ENCODE measurements around the gene TOGARAM2.

Gene TOGARAM2

GRCh38 chr2:29022679-29023078 is 41.6 kb downstream of the TOGARAM2 start:
- TF ChIP-seq JUND (IDR thresholded peaks at IDR 0.05; ENCODE audit: low read depth), result no peak
- DNase-seq (ENCODE audit: low read depth in 1 of 2, low spot score in 1 of 2), result no peak
- in situ Hi-C loops (cut with HindIII; ENCODE audit: low pct_unique_long_range_greater_than_20kb, low sequenced_read_pairs), result no loop called here

- no peak for TF ChIP-seq JUND (IDR thresholded peaks at IDR 0.05; ENCODE audit: low read depth)
- DNase-seq (ENCODE audit: low read depth in 1 of 2, low spot score in 1 of 2), result no peak
- in situ Hi-C loops (cut with HindIII; ENCODE audit: low pct_unique_long_range_greater_than_20kb, low sequenced_read_pairs), result no loop called here
These were observed 42.1 kb downstream of the TOGARAM2 start for GRCh38 chr2:29023188-29023587.

- no peak for TF ChIP-seq JUND (IDR thresholded peaks at IDR 0.05; ENCODE audit: low read depth)
These were observed 43.9 kb downstream of the TOGARAM2 start for GRCh38 chr2:29024882-29025430.

GRCh38 chr2:29025711-29026110 is 44.6 kb downstream of the TOGARAM2 start:
- DNase-seq (ENCODE audit: low read depth in 1 of 2, low spot score in 1 of 2), result no peak
- TF ChIP-seq JUND (IDR thresholded peaks at IDR 0.05; ENCODE audit: low read depth), result no peak
- in situ Hi-C loops (cut with HindIII; ENCODE audit: low pct_unique_long_range_greater_than_20kb, low sequenced_read_pairs), result no loop called here

More at GRCh38 chr2:29024882-29025430, 43.9 kb downstream of the TOGARAM2 start:
- in situ Hi-C loops (cut with HindIII; ENCODE audit: low pct_unique_long_range_greater_than_20kb, low sequenced_read_pairs), result no loop called here
- peak in 1 of 2 experiments; percentile 47 for DNase-seq (ENCODE audit: low read depth in 1 of 2, low spot score in 1 of 2)

GRCh38 chr2:29031046-29031445 is 49.9 kb downstream of the TOGARAM2 start:
- in situ Hi-C loops (cut with HindIII; ENCODE audit: low pct_unique_long_range_greater_than_20kb, low sequenced_read_pairs), result no loop called here
- no peak for TF ChIP-seq JUND (IDR thresholded peaks at IDR 0.05; ENCODE audit: low read depth)
- DNase-seq (ENCODE audit: low read depth in 1 of 2, low spot score in 1 of 2), result no peak

- no peak for TF ChIP-seq JUND (IDR thresholded peaks at IDR 0.05; ENCODE audit: low read depth)
- no peak for DNase-seq (ENCODE audit: low read depth in 1 of 2, low spot score in 1 of 2)
- in situ Hi-C loops (cut with HindIII; ENCODE audit: low pct_unique_long_range_greater_than_20kb, low sequenced_read_pairs), result no loop called here
These were observed 51.1 kb downstream of the TOGARAM2 start for GRCh38 chr2:29032189-29032588.

GRCh38 chr2:29033172-29033571 is 52.1 kb downstream of the TOGARAM2 start:
- in situ Hi-C loops (cut with HindIII; ENCODE audit: low pct_unique_long_range_greater_than_20kb, low sequenced_read_pairs), result no loop called here
- peak; percentile 41 to 80 for DNase-seq (ENCODE audit: low read depth in 1 of 2, low spot score in 1 of 2)

GRCh38 chr2:29033656-29034055 is 52.6 kb downstream of the TOGARAM2 start:
- DNase-seq (ENCODE audit: low read depth in 1 of 2, low spot score in 1 of 2), result peak in 1 of 2 experiments; percentile 12
- TF ChIP-seq JUND (IDR thresholded peaks at IDR 0.05; ENCODE audit: low read depth), result no peak
- in situ Hi-C loops (cut with HindIII; ENCODE audit: low pct_unique_long_range_greater_than_20kb, low sequenced_read_pairs), result no loop called here

More at GRCh38 chr2:29033172-29033571, 52.1 kb downstream of the TOGARAM2 start:
- no peak for TF ChIP-seq JUND (IDR thresholded peaks at IDR 0.05; ENCODE audit: low read depth)

GRCh38 chr2:29035016-29035745 is 54.1 kb downstream of the TOGARAM2 start:
- no peak for DNase-seq (ENCODE audit: low read depth in 1 of 2, low spot score in 1 of 2)
- no peak for TF ChIP-seq JUND (IDR thresholded peaks at IDR 0.05; ENCODE audit: low read depth)
- in situ Hi-C loops (cut with HindIII; ENCODE audit: low pct_unique_long_range_greater_than_20kb, low sequenced_read_pairs), result no loop called here

- no peak for DNase-seq (ENCODE audit: low read depth in 1 of 2, low spot score in 1 of 2)
- in situ Hi-C loops (cut with HindIII; ENCODE audit: low pct_unique_long_range_greater_than_20kb, low sequenced_read_pairs), result no loop called here
- no peak for TF ChIP-seq JUND (IDR thresholded peaks at IDR 0.05; ENCODE audit: low read depth)
These were observed 58.8 kb downstream of the TOGARAM2 start for GRCh38 chr2:29039718-29040480.

GRCh38 chr2:29040552-29040951 is 59.5 kb downstream of the TOGARAM2 start:
- in situ Hi-C loops (cut with HindIII; ENCODE audit: low pct_unique_long_range_greater_than_20kb, low sequenced_read_pairs), result no loop called here
- no peak for DNase-seq (ENCODE audit: low read depth in 1 of 2, low spot score in 1 of 2)
- TF ChIP-seq JUND (IDR thresholded peaks at IDR 0.05; ENCODE audit: low read depth), result no peak

- in situ Hi-C loops (cut with HindIII; ENCODE audit: low pct_unique_long_range_greater_than_20kb, low sequenced_read_pairs), result no loop called here
- no peak for DNase-seq (ENCODE audit: low read depth in 1 of 2, low spot score in 1 of 2)
These were observed 60.1 kb downstream of the TOGARAM2 start for GRCh38 chr2:29041161-29041660.

More at GRCh38 chr2:29041161-29041660, 60.1 kb downstream of the TOGARAM2 start:
- no peak for TF ChIP-seq JUND (IDR thresholded peaks at IDR 0.05; ENCODE audit: low read depth)

Measured in T47D (cell line).